Putamen (tissue), 1 donor: Measurements from ENCODE around the gene CEP162.
"Not testable (repeated sequence)": the region's sequence is repeated elsewhere in the genome, so short reads cannot be mapped to it uniquely, and the experiment has no call there.

ENCODE experiments used
- DNase-seq: peaks from one replicate; pipeline ENCODE4 v3.0.0-alpha.2; 2016; ENCODE audit warnings: low spot score

The CEP162 gene, protein sequence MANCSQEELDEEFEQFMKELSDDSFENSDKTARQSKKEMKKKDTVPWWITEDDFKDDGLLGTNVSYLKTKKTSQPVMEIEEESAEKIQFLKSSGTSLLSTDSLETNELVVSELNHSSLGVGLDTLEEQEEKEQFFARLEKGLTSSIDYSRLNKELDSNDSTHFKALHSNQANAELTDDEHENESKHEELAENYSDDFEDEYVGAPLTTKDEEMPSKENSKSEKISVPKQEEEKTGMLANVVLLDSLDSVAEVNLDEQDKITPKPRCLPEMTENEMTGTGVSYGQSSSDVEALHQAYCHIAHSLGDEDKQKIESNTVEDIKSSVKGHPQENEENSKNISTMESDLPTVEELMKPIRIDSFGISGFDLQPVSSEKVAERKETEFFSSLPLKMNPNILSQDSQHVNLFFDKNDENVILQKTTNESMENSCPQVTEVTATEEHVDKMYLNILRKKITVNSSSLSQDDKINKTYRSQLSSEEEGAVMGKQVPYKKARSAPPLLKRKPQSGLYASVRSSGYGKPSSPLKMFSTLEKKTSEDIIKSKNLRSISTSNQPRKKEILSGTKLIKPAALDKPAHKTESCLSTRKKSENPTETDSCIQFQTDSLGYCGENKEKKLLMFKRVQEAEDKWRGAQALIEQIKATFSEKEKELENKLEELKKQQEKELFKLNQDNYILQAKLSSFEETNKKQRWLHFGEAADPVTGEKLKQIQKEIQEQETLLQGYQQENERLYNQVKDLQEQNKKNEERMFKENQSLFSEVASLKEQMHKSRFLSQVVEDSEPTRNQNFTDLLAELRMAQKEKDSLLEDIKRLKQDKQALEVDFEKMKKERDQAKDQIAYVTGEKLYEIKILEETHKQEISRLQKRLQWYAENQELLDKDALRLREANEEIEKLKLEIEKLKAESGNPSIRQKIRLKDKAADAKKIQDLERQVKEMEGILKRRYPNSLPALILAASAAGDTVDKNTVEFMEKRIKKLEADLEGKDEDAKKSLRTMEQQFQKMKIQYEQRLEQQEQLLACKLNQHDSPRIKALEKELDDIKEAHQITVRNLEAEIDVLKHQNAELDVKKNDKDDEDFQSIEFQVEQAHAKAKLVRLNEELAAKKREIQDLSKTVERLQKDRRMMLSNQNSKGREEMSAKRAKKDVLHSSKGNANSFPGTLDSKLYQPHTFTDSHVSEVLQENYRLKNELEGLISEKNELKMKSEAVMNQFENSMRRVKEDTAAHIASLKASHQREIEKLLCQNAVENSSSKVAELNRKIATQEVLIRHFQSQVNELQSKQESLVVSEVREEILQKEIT (N-terminal part only)

GRCh38 chr6:84227434-84228197 lies at the start of gene CEP162:
TSS of gene CEP162 (minus strand) at chr6:84227643. CDS start at chr6:84226393, 1,250 bp downstream.
- peak; percentile 95 for DNase-seq

GRCh38 chr6:84274856-84275255 lies 47.4 kb upstream of the CEP162 start:
- DNase-seq: no peak

DNA sequence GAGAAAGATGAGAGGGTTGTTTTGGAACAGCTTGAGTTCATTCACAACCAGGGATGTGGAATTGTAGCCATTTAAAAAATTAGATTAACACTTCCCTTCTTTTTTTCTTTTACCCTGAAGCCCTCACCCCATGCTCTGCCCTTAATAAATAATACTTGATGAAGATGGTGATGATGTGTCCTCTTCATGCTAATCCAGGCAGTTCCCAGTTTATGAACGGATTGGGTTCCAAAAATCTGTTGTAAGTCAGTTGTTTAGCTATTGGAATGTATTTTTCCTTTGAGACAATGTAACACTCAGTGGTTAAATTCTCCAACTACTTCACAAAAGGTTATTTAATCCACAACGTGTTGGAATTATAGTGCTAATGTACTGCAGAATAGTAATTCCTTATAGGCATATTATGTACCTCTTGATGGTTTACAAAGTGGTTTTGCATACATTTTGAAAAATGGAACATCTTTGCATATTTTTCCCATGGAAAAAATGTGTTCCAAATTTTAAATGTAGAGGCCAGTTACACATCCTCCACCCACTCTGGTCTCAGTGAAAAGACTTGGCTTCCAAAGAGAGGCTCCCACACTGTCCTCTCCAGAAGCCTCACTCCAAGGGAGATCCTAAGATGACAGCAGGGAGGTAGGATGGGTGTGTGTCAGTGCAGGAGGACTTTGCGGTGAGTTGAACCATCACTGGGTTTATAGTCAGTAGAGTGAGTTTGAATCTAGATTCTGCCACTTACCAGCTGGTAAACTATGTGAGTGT lies 45.8 kb upstream of the CEP162 start:
- no peak for DNase-seq

- no peak for DNase-seq
Observed at GRCh38 chr6:84272298-84272697, 44.9 kb upstream of the CEP162 start.

DNA sequence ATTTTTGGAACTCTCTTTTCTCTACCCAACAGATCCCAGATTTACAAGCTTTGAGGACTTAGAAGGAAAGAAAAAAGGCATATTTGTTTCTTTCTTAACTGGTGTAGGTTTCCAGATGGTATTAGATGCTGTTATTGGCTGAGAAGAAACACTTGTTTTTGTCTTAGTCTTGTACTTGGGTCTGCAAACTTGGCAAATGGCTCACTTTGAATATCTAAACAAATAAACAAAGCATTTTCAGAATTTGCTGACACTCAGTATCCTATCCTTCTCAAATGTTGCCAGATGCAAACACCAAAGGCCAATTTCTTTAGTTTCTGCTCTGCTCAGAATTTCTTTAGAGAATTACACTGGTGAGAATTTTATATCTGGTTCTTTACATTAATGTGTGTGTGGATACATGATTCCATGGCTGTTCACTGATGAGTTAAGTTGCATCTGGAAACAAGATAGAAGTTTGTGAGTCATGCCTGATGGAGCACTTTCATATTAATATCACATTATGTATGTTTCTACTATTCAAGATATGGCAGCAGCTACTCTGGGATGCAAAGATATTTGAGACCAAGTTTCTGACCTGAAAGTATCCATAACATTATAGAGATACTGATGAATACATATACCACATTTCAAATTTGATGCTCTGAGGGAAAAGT lies 43.7 kb upstream of the CEP162 start:
- no peak for DNase-seq

DNA sequence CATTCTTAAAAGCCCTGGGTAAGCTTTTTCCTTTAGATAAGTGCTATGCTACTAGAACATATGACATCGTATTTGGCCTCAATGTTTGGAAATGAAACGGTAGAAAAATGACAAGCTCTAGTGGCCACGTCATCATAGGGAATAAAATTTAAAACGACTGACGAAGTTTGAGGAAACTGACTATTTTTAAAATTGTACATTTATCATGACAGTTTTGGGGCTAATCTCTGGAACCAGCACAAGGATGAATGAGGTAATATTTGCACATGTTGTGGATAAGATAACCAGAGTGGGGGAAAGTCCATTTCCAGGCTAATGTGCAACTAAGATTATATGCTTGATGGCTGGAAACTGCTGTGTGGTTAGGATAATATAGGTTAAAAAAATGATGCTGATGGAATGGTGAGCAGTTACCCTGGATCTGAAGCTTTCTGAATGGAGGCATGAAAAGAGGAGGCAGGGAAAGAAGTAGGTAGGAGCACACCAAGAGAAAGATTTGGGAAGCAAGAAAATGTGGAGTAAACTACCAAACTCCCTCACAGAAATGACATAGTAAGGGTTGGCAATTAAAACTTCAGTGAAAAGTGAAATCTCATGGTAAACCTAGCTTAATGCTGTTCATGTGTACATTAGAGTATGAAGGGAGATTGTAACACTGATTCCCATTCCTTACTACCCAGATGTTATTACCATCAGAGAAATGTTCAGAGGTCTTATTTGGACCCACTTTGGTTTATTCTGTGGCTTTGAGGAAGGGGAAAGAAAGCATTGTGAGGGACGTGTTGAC lies 42.7 kb upstream of the CEP162 start:
- no peak for DNase-seq

DNA sequence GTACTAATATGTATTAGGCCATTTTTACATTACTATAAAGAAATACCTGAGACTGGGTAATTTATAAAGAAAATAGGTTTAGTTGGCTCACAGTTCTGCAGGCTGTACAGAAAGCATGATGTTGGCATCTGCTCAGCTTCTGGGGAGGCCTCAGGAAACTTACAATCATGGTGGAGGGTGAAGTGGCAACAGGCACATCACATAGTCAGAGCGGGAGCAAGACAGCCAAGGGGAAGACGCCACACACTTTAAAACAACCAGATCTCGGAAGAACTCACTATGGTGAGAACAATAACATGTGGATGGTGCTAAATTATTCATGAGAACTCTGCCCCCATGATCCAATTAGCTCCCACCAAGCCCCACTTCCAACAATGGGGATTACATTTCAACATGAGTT lies 41.3 kb upstream of the CEP162 start:
- DNase-seq: no peak

GRCh38 chr6:84263557-84263956 lies 36.1 kb upstream of the CEP162 start:
- DNase-seq: no peak

DNA sequence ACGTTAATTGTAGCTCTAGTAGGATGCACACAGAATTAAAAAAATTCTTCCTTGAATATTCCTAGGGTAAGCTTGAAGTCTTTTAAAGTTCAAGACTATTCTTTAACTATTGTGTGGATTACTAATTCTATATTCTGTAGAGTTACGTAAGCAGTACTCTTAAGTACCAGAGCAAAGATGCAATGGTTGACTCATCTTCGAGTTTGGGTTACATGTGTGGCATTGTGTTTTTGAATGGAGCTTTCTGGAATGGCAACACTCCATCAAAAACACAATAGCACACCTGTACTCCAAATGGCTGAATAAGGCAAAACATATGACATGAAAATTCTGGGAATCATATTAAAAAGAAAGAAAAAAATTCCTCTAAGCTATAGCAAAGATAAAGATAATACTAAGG lies 33.5 kb upstream of the CEP162 start:
- DNase-seq: no peak

GRCh38 chr6:84260196-84260595 lies 32.8 kb upstream of the CEP162 start:
- DNase-seq: no peak

DNA sequence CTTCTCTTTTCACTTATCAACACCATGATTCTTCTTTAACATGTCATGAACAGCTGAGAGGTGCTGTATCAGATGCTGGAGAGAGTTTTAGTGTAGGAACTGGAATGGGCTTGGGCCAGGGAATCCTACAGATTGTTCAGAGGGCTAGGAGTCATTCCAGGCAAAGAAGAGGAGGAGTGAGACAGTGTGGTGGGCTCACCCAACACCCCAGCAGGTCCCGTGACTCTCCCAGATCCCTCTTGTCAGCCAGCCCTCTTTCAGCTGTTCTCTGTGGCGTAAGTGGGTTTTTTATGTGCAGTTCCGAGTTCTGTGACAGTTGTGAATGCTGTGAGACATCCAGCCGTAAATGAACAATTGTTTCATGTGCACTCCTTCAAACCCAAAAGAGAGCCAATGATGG lies 31.4 kb upstream of the CEP162 start:
- DNase-seq: no peak

DNA sequence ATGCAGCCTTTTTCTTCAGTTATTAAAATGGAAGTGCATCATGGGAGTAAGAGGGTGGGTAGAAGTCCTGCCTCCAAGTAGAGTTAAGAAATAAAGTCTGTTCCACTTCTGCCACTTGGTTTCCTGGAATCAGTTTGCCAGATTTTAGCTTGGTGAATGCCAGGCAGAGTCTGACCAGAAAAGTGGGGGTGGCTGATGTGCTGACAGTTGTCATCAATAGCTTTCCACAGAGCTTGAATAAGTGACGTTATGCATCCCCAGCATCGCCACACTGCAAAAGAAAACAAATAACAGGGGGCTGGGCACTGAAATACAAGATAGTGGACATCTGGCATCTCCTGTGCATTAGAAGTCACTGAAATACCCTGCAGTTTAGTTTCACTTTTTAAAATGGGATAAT lies 30.8 kb upstream of the CEP162 start:
- DNase-seq: no peak

DNA sequence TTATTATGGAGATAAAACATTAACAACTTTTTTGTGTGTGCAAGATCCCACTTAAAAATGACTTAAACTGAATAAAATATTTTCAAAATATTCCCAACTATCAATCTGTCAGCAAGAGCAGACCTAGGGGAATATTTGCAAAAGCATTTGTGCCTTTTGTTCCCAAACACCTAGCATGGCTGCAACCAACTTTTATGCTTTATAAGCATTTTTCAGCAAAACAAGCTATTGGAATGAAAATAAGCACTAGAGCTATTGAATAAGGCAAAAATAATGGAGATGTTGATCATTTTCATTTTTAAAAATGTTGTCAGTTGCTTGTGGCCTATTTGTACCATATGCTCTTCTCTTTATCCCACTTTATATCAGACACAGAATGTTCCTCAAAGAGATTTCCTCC lies 28.2 kb upstream of the CEP162 start:
- no peak for DNase-seq

- DNase-seq: no peak
Observed at GRCh38 chr6:84253380-84253779, 25.9 kb upstream of the CEP162 start.

DNA sequence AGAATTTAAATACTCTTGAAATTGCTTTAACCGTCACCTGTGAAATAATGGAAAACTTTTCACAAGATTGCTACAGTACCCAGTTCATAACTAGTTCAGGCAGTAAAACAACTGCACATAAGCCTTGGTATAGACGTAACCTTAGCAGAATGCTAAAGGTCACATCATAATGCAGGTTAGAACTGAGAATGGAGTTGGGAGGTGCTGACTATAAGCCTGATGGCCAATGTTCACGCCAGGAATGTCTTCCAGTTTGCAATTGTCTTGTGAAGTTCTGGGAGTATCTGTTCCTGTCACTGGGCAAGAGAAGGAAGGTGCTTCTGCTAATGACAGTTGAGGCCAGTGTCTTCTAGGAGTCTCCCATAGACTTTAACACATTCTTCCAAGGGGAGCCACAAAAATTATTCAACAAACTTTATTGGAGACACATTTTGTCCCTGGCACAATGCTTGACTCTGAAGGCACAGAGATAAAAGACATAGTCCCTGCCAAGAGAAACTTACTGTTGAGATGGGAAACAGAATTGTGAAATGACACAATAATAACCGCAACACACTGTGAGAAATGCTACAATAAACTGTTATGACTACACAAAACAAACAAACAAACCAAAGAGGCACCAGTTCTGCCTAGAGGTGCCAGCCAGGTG lies 24.6 kb upstream of the CEP162 start:
- DNase-seq: no peak

DNA sequence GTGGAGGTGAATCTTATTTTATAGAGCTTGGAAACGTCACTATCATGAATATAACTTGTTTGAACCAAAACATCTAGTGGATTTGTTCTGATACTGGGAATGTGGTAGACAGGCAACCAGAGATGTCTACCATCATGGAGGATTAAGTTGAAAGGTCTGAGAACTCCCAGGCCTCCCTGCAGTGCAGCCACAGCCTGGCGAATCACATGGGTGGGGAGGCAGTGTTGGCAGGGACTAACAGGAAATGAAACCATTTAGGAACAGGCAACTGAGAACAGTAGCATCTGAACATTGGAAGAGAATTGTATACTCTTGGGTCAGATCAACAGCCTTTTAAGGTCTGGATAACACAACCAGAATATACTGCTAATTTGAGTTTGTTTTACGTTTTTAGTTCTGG lies 22.3 kb upstream of the CEP162 start:
- no peak for DNase-seq

DNA sequence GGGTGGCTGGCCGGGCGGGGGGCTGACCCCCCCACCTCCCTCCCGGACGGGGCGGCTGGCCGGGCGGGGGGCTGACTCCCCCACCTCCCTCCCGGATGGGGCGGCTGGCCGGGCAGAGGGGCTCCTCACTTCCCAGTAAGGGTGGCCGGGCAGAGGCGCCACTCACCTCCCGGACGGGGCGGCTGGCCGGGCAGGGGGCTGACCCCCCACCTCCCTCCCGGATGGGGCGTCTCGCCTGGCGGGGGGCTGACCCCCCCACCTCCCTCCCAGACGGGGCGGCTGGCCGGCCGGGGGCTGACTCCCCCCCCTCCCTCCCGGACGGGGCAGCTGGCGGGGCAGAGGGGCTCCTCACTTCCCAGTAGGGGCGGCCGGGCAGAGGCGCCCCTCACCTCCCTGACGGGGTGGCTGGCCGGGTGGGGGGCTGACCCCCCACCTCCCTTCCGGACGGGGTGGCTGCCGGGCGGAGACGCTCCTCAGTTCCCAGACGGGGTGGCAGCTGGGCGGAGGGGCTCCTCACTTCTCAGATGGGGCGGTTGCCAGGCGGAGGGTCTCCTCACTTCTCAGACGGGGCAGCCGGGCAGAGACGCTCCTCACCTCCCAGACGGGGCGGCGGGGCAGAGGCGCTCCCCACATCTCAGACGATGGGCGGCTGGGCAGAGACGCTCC lies 17.1 kb upstream of the CEP162 start:
- not testable (repeated sequence) for DNase-seq

GRCh38 chr6:84243240-84243639 lies 15.8 kb upstream of the CEP162 start:
- no peak for DNase-seq
